Suprapubic skin (tissue), 4 donors: ENCODE measurements around the gene BRD2.

Experiments used
- EP300 ChIP-seq: sonication (generic); formaldehyde crosslinking; IDR thresholded peaks from one replicate; pipeline ENCODE4 v1.6.1; 2017; ENCODE audit warnings: antibody characterized with exemption
- POLR2A ChIP-seq, 2 donors: fragments of 450-650 bp; IDR thresholded peaks; one replicate each; pipeline ENCODE4 v1.6.1; 2017; ENCODE audit warnings: antibody characterized with exemption in 2 of 2, mild to moderate bottlenecking in 2 of 2, moderate library complexity in 2 of 2
- POLR2AphosphoS5 ChIP-seq, 3 donors: sonication (generic); formaldehyde crosslinking; IDR thresholded peaks; one replicate each; pipeline ENCODE4 v1.6.1; 2017; ENCODE audit warnings: antibody characterized with exemption in 3 of 3
- TF ChIP-seq, protein P1 (sequence below), 2 donors: fragments of 200-600 bp in 1 of 2; fragments of 450-650 bp in 1 of 2; sonication (generic) in 1 of 2; IDR thresholded peaks; one replicate each; pipeline ENCODE4 v1.5.1; 2016 to 2019; ENCODE audit warnings: antibody characterized with exemption in 2 of 2, mild to moderate bottlenecking in 1 of 2, moderate library complexity in 1 of 2

DNA sequence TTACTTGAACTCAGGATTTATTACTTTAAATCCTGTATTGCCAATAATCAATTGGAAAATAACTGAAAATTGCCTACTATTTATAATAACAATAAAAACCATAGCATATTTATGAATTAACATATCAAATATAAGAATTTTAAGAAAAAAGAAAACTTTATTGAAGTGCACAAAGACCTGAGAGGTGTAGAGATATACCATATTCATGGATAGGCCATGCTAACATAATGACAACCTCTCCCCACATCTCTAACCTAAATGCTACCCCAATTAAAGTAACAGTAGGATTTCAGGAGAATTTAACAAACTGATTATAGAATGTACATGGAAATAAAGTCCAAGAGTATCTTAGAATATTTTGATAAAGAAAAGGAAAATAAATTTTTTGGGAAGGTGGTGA is 22.4 kb upstream of the BRD2 start:
- TF ChIP-seq EP300: no peak
- TF ChIP-seq, protein P1, sequence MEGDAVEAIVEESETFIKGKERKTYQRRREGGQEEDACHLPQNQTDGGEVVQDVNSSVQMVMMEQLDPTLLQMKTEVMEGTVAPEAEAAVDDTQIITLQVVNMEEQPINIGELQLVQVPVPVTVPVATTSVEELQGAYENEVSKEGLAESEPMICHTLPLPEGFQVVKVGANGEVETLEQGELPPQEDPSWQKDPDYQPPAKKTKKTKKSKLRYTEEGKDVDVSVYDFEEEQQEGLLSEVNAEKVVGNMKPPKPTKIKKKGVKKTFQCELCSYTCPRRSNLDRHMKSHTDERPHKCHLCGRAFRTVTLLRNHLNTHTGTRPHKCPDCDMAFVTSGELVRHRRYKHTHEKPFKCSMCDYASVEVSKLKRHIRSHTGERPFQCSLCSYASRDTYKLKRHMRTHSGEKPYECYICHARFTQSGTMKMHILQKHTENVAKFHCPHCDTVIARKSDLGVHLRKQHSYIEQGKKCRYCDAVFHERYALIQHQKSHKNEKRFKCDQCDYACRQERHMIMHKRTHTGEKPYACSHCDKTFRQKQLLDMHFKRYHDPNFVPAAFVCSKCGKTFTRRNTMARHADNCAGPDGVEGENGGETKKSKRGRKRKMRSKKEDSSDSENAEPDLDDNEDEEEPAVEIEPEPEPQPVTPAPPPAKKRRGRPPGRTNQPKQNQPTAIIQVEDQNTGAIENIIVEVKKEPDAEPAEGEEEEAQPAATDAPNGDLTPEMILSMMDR (IDR thresholded peaks at IDR 0.05): no peak
- no peak for TF ChIP-seq POLR2A (IDR thresholded peaks at IDR 0.05)
- TF ChIP-seq POLR2AphosphoS5 (IDR thresholded peaks at IDR 0.05): no peak
